ENCODE results near the gene LRRC1. TPM values are rescaled to one million over a fixed set of nuclear protein-coding genes. Genes with fewer than 3 reads are reported as not detected.

The LRRC1 gene
- total and polyA plus RNA-seq, 2 of the 13 experiments (the other 11 are each of a cell fraction or from before 2014, with no cell fraction given), result 15.6 to 27.7 TPM

GRCh38 chr6:53803081-53803860 lies 8.5 kb downstream of the LRRC1 start (continued):
- no peak for TF ChIP-seq ZBTB49 (CRISPR knock-in tag; IDR thresholded peaks at IDR 0.05; ENCODE audit: borderline replicate concordance)
- no peak for TF ChIP-seq HNF4G (IDR thresholded peaks at IDR 0.05; ENCODE audit: borderline replicate concordance, low read depth, low read length)
- TF ChIP-seq HNF4G (CRISPR knock-in tag; IDR thresholded peaks at IDR 0.05; ENCODE audit: borderline replicate concordance, low read depth), result no peak
- TF ChIP-seq EHMT2 (IDR thresholded peaks at IDR 0.05; ENCODE audit: borderline replicate concordance, low read depth, low read length), result no peak
- no peak for TF ChIP-seq TARDBP (CRISPR knock-in tag; IDR thresholded peaks at IDR 0.05)
- TF ChIP-seq BCLAF1 (IDR thresholded peaks at IDR 0.05), result no peak

DNA sequence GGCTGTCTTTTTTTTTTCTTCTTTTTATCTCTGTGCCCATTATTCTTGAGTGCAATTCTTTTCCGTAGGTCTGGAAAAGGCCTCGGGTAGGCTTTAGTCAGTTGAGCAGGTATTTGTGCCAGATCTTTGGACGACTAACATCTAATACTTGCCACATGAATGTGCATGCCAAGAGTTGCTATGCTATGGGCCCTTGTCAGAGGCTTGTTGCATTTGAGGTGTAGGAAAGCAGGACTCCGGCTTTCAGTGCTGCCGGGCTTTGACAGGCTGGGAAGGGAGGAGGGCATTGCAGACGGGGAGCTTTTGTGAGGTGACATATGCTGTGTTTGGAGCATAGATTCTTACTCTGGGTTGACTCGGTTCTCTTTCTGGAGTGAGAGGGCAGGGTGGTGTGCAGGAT lies 10.2 kb downstream of the LRRC1 start:
- Histone ChIP-seq H3K79me2 (ENCODE audit: insufficient read depth, low read length) (peaks cover 83% of the 10 kb centered on the region), H4K20me1 (ENCODE audit: insufficient read depth, low read length) (peaks cover 9% of the 10 kb centered on the region), H2AFZ (ENCODE audit: low read length) (no peak overlapping the region), H3K4me2 (ENCODE audit: low read depth, low read length) (no peak overlapping the region), H3K27ac (ENCODE audit: extremely low read length, insufficient read depth, low read length) (no peak overlapping the region), H3K9me3 (ENCODE audit: low read length) (no peaks in the 10 kb centered on the region), H3K4me3 (replicated peaks in 1 of 3; ENCODE audit: insufficient read depth in 1 of 3, low read depth in 2 of 3, low read length in 3 of 3) (no peak overlapping the region), H3K4me1 (ENCODE audit: insufficient read depth, low read length) (peaks cover 24% of the 10 kb centered on the region), H3K36me3 (replicated peaks in 1 of 2; ENCODE audit: control insufficient read depth in 1 of 2, insufficient read depth in 2 of 2, low read length in 2 of 2) (peaks cover 2 to 5% of the 10 kb centered on the region in 2 experiments; a peak in 3 of 5 replicates), H3K9ac (ENCODE audit: insufficient read depth, low read depth, low read length) (no peak overlapping the region), H3K27me3 (ENCODE audit: control insufficient read depth in 1 of 2, insufficient read depth in 2 of 2, low read length in 2 of 2) (no peaks in the 10 kb centered on the region; a peak in 1 of 5 replicates)
- no peak for ATAC-seq
- WGBS (ENCODE audit: low lambda C conversion rate), result 94% methylated on average over 7 of the region's 7 CpGs
- no TSS peak for BruUV-seq (replicated peaks)
- POLR2A ChIA-PET, result interaction anchor here (2.4 kb wide), 1 partner anchor 11 kb away, joined by 15 read pairs; the partner anchor contains the start of gene LRRC1
- in situ Hi-C loops (cut with HindIII; ENCODE audit: extremely low pct_ligation_motif_present, low pct_unique_long_range_greater_than_20kb), result no loop called here
- CTCF ChIA-PET (ENCODE audit: low intra/inter-chr PET ratio, low total read pairs), result no interaction called here
- no peak for DNase-seq (ENCODE audit: low spot score)
- intact Hi-C loops (cut with micrococcal nuclease; ENCODE audit: unreplicated experiment), result no loop called here
- FAIRE-seq, result no peak
- TF ChIP-seq MAX (IDR thresholded peaks at IDR 0.05), result no peak
- no peak for TF ChIP-seq ZNF749 (CRISPR knock-in tag; IDR thresholded peaks at IDR 0.05; ENCODE audit: borderline replicate concordance)
- TF ChIP-seq, protein P1, sequence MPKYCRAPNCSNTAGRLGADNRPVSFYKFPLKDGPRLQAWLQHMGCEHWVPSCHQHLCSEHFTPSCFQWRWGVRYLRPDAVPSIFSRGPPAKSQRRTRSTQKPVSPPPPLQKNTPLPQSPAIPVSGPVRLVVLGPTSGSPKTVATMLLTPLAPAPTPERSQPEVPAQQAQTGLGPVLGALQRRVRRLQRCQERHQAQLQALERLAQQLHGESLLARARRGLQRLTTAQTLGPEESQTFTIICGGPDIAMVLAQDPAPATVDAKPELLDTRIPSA (CRISPR knock-in tag; IDR thresholded peaks at IDR 0.05; ENCODE audit: borderline replicate concordance), result no peak
- no peak for TF ChIP-seq NR2F1 (CRISPR knock-in tag; IDR thresholded peaks at IDR 0.05)
- no peak for TF ChIP-seq SYNCRIP (IDR thresholded peaks at IDR 0.05; ENCODE audit: insufficient read depth, low read depth, low read length)
- no peak for TF ChIP-seq NKX3-1 (CRISPR knock-in tag; IDR thresholded peaks at IDR 0.05)

Data from HepG2 (cell line).